K562 (cell line): ENCODE results near the gene MMP11.

Experiments used
- BRF2 ChIP-seq: IDR thresholded peaks from 3 replicates; pipeline ENCODE4 v1.6.1; 2011; ENCODE audit warnings: borderline replicate concordance, mild to moderate bottlenecking; ENCODE audit not compliant: insufficient read length, insufficient read depth
- CHD1 ChIP-seq: fragments of 200-600 bp; sonication (generic); IDR thresholded peaks from one replicate; pipeline ENCODE4 v1.6.1; 2012; ENCODE audit warnings: mild to moderate bottlenecking, moderate library complexity, low read length, inconsistent platforms
- EGR1 ChIP-seq: fragments of 450-650 bp; conservative IDR thresholded peaks from 2 replicates; pipeline ENCODE4 v1.6.1; 2017; ENCODE audit warnings: mild to moderate bottlenecking
- FOXA1 ChIP-seq: fragments of 450-650 bp; IDR thresholded peaks from 2 replicates; pipeline ENCODE4 v1.6.1; 2016; ENCODE audit warnings: mild to moderate bottlenecking, borderline replicate concordance
- HES1 ChIP-seq: fragments of 450-650 bp; IDR thresholded peaks from 2 replicates; pipeline ENCODE4 v1.6.1; 2016; ENCODE audit warnings: low read depth, mild to moderate bottlenecking, moderate library complexity
- HMGXB4 ChIP-seq: sonication (generic); formaldehyde crosslinking; IDR thresholded peaks from 2 replicates; pipeline ENCODE4 v1.8.1; 2023; ENCODE audit warnings: mild to moderate bottlenecking, missing genetic modification reagents
- HNRNPUL1 ChIP-seq: fragments of 200-400 bp; formaldehyde crosslinking; IDR thresholded peaks from 2 replicates; pipeline ENCODE4 v1.6.1; 2017; ENCODE audit warnings: low read length
- JUN ChIP-seq, 2 experiments: sonication (generic) in 1 of 2; formaldehyde crosslinking in 1 of 2; IDR thresholded peaks; 2 replicates each; pipeline versions ENCODE4 v1.6.1 to v1.8.0; 2012 to 2022; ENCODE audit warnings: borderline replicate concordance in 2 of 2, mild to moderate bottlenecking in 2 of 2, improper control_type of control experiment in 1 of 2, low read depth in 1 of 2, low read length in 1 of 2, missing genetic modification reagents in 1 of 2
- MCM3 ChIP-seq: fragments of 450-650 bp; IDR thresholded peaks from 2 replicates; pipeline ENCODE4 v1.6.1; 2016
- RAD21 ChIP-seq, 2 experiments: fragments of 250-450 bp in 1 of 2; fragments of 450-650 bp in 1 of 2; sonication (Bioruptor Pico) in 1 of 2; formaldehyde crosslinking in 1 of 2; IDR thresholded peaks in 1 of 2; conservative IDR thresholded peaks in 1 of 2; 2 replicates each; pipeline versions ENCODE4 v1.4.0 to v1.8.0; 2020 to 2022; ENCODE audit warnings: mild to moderate bottlenecking in 2 of 2, moderate library complexity in 1 of 2
- SIN3A ChIP-seq, 2 experiments: fragments of 150-350 bp in 1 of 2; IDR thresholded peaks; 2 replicates each; pipeline ENCODE4 v1.6.1; 2011 to 2016; ENCODE audit warnings: borderline replicate concordance in 2 of 2, low read depth in 2 of 2, low read length in 2 of 2, mild to moderate bottlenecking in 2 of 2, moderate library complexity in 2 of 2; ENCODE audit not compliant: control insufficient read depth in 1 of 2
- YBX1 ChIP-seq: fragments of 450-650 bp; IDR thresholded peaks from 2 replicates; pipeline ENCODE4 v1.7.1; 2016; ENCODE audit warnings: mild to moderate bottlenecking
- ZNF589 ChIP-seq: fragments of 200-800 bp; sonication (Bioruptor generic); IDR thresholded peaks from 2 replicates; pipeline ENCODE4 v1.6.1; 2016; ENCODE audit warnings: low read depth, missing genetic modification characterization, missing compliant biosample characterization

- TF ChIP-seq YBX1 (no peak), RAD21 (CRISPR knock-in tag; conservative IDR thresholded peaks at IDR 0.05 in 1 of 2, IDR thresholded peaks at IDR 0.05 in 1 of 2) (no peak), JUN (IDR thresholded peaks at IDR 0.05; ENCODE audit: borderline replicate concordance, low read depth, low read length) (no peak), JUN (CRISPR knock-in tag; IDR thresholded peaks at IDR 0.05; ENCODE audit: borderline replicate concordance) (no peak), HMGXB4 (CRISPR knock-in tag) (no peak), FOXA1 (no peak), MCM3 (no peak), HNRNPUL1 (no peak), SIN3A (IDR thresholded peaks at IDR 0.05; ENCODE audit: borderline replicate concordance in 2 of 2, control insufficient read depth in 1 of 2, low read depth in 2 of 2, low read length in 2 of 2) (no peak), HES1 (no peak), BRF2 (no peak), CHD1 (no peak), EGR1 (no peak), ZNF589 (CRISPR knock-in tag) (no peak)
These were observed 8.4 kb downstream of the MMP11 start for GRCh38 chr22:23781065-23781464.
